ENCODE measurements around the gene GNB1L.

Gene GNB1L

DNA sequence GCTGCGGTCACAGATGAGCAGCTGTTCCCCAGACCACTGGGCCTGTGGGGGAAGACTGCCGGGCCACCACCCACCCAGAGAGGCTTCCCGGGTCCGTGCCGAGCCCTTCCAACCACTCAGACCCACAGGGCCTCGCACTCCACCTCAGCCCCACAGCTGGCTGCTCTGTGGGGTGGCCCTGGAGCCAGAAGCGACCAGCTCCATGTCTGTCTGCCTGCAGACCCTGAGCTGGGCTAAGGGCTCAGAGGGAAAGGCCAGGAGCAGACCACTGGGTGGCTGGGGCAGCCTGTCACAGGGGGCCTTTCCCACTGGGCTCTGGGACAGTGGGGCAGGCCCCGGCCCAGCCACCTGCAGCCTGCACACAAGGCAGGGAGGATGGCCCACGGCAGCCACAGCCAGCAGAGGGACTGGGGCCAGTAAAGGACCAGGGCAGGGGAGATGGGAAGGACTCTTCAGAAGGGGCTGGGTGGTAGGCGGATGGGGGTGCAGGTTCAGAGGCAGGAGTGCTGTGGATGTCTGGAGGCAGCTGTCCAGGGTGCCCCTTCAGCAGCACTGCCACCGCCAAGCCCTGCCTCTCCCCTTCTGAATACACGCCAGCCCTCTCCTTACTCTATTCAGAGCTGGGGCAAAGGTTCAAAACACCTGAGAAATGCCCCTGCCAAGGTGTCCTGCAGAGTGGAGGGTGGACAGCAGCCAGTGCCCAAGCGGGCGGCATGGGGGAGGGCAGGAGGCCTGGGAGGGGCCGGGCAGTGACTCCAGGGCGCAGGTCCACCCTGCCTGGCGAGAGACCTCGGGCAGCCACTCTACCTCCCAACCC lies 32.2 kb downstream of the GNB1L start:
- peak; percentile 30 for DNase-seq (ENCODE audit: low spot score)

DNA sequence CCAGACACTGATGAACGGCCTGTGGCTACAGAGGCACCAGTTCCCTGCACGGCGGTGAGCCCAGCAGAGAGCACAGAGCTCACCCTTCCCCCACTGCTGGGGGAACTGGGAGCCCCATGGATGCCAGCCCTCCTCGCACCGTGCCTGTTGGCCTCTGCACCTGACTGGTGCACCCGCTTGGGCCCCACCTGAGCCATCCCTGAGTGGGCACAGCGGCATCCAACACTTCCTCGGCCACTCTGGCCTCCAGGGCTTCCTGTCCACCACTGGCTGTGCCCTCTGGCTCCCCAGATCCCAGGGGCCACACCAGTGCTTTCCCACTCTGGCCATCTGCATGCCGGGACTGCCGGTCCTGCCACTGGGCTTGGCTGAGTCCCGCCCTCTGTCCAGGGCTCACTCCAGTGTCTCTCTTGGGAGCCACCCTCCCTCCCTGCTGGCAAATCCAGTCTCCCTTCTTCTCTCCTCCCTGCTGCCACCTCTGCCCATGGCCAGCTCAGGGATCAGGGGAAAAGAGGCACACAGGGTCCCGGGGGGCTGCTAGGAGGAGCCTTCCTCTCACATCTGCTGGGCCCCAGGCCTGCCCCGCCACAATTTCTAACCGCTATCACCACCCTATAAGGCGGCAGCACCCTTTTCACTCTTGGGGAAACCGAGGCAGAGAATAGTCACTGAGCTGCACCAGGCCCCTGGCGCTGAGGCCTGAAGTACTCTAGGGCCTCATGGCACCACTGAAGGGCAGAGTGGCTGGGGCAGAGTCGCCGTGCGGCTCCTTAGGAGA lies 33.0 kb downstream of the GNB1L start:
- DNase-seq (ENCODE audit: low spot score): peak; percentile 33

DNA sequence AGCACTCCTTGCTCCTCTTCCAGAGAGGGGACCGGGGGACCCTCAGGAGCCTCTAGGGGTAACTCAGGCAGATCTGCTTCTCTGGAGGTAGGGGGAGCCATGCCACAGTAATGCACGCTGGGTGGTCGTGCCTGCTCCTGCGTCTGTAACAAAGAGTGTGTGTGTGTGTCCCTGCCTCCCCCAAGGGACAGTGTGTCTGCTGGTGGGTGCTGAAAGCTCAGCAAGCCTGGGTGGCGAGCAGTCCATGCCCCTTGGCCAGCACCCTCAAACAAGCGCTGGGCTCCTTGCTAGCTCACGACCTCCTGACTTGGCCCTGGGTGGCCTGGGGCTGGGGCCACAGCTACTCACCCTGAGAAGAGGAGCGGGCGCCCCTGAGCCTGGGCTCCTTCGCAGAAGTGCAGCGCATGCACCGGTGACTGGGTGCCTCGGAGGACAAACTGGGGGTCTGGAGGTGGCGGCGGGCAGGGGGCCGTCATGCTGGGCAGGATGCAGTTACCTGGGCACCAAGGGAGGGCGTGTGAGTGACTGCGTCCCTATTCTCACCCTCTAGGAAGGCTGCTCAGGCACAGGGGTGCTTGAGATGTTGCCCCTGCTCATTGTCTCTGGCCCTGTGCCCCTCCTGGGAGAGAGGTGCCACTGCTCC lies 33.7 kb downstream of the GNB1L start:
- peak; percentile 60 for DNase-seq (ENCODE audit: low spot score)

DNA sequence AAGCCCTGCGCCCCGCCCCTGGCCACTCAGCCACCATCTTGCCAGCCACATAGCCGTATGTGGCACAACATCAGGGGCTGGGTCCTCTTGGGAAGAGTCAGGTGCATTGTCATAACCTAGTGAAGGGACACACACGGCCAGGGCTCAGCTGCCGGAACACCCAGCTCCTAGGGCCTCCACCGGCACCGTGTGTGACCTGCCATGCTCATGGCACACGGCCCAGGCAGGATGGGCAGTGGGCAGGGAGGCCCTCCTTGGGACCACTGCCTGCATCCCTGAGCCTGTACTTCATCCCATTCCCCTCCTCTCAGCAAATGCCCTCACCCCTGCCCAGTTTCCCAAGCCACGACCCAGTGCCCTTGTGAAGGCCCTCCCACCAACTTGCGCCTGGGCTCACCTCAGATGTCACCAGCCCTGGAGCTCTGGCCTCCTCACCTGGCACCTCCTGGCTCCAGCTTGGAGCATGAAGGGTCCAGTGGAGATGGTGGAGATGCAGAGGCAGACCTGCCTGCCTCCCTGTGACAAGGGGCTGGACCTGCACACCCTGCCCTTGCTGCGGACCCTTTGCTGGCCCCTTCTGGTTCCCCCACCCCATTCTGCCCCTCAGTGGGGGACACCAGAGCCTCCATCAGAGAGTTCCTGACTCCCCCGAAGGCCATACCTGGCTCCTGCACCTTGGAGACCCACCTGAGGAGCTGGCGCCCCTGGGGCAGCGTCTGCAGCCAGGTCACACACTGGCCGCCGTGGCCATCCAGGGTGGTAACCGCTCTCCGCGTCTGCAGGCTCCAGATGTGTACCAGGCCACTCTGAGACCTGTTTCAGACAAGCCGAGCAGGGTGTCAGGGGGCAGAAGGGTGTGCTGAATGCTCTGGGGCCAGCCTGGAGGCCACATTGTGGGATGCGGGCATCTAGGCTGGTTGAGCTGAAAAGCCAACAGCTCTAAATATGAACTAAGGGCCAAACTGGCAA lies 34.5 kb downstream of the GNB1L start:
- peak; percentile 22 for DNase-seq (ENCODE audit: low spot score)

DNA sequence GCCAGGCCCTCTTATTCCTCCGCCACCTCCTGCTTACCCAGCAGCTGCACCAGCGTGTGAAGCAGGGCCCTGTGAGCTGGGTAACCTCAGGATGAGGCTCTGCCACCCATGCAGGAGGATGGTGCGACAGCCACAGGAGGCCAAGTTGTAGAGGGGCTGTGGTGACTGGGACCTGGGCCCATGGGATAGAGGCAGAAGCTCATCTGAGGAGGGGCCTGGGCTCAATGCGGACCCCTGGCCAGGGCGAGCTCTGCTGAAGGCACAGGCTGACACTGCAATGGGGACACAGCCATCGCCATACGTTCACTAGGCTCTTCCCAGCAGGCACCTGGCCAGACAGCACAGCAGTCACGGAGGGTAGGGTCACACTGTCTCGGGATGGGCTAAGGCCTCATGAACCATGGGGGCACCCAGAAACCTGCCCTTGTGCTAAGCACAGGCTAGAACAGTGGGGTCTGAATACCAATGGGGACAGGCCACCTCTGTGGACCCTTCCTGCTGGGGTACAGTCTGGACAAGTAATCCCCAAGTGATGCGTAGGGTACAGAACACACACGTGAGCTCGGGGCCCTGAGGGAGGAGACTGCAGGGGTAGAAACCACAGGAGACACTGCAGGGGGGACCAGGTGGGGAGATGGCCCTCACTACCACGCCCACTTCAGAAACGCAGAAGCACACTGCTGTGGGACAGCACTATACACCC lies 35.3 kb downstream of the GNB1L start:
- DNase-seq (ENCODE audit: low spot score): peak; percentile 20

DNA sequence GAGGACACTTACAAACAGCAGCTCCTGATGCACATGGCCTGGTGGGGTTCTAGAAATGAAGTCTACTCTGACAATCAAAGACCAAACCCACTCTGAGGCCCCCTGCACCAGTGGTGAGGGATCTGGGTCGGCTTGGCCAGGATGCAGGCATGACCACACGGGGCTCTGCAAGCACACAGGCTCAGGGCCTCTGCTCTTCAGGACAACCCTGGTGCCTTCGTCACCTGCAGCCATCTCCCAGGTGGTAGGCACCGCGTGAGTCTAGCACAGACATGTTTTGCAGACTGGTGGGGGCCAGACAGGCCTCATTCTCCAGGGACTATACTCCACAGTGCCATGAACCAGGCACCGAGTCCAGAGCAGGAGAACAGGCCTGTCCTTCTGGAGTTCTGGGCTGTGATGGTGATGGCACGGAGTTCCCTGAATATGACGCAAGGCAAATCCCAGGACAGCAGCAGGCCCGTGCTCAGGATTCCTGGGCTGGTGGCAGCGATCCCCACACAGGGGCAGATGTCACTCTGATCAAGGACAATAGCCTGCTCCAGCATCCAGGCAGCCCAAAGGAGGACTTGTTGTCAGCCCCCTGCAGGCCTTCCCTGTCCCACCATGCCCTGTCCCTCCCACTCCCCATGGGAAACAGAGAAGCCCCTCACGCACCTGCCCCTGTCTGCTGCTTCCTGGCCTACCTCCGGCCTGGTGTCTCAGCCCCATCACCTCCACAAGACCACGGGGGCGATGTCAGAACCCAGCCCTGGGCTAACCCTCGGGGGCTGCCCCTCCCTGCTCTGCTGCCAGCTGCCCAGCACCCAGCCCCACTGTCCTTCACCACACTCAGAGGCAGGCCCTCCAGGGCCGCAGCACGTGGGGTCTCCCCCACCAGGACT lies 36.1 kb downstream of the GNB1L start:
- peak; percentile 28 for DNase-seq (ENCODE audit: low spot score)

DNA sequence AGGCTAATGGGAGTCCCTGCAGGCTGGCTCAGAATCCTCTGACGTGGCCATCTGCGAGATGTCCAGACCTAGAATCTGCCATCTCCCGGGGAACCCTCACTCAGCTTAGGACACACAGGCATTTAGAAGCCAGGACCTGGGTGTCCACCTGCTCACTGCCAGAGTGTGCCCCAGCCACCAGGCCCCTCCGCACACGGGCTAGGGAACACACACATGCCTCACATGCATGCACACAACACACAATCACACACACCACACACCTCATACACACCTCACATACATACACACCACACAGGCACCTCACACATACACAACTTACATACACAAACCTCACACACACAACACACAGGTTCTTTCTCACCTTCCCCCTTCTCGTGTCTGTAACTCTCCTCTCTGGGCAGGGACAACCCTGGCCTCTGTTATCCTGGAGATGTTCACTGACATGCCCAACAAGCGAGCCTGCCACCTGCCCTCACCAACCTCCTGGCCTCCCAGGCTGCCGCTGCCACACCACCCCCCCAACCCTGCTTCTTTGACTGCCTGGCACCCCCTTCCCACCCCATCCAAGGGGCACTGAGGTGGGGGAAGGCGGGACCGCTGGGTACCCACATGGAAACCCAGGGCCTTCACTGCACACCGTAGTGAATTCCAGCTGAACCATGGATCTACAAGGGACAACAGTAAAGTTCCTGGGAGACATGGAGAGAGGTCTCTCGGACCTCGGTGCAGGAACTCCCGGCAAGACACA lies 38.1 kb downstream of the GNB1L start:
- DNase-seq (ENCODE audit: low spot score): no peak

DNA sequence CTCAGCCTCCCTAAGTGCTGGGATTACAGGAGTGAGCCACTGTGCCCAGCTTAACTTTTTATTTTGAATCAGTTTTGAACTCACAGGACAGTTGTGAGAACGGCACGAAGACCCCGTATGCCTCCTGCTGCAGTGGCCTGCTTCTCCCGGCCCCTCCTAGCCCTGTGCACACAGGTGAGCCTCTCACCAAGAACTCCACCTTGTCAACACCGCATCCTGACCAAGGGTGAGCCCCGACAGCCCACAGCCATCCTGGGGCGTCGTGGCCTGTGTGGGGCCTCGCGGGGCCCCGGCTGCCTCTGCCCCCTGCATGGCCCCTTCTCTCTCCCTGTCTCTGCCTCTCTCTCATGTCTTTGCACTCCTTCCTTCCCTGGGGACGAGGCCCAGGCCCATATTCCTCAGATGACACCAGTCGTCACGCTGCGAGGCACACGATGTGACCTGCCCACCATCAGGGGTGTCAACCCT lies 38.8 kb downstream of the GNB1L start:
- no peak for DNase-seq (ENCODE audit: low spot score)

DNA sequence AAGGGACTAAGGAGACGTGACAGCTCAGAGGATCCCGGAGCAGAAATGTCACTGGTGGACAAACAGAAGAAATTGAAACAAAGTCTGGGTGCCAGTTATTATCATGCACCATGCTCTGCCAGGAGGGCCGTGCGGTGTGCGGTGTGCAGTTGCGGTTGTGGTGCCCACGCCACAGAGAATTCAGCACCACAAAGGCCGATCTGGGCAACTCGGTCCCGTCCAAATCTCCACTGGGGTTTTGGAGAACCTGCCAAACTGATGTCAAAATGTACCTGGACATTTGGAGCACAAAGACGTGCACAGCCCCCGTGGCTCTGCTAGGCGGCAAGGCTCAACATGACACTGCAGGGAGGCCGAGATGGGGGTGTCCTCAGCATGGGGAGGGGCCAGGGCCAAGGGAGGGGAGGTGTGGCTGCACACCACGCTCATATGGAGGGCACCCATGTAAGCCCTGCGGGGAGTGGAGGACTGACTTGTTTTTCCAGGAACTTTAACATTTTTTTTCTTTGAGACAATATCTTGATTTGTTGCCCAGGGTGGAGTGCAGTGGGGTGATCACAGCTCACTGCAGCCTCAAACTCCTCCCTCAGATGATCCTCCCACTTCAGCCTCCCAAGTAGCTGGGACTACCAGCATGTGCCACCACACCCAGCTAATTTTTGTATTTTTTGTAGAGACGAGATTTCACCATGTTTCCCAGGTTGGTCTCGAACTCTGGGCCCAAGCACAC lies 39.4 kb downstream of the GNB1L start:
- no peak for DNase-seq (ENCODE audit: low spot score)

DNA sequence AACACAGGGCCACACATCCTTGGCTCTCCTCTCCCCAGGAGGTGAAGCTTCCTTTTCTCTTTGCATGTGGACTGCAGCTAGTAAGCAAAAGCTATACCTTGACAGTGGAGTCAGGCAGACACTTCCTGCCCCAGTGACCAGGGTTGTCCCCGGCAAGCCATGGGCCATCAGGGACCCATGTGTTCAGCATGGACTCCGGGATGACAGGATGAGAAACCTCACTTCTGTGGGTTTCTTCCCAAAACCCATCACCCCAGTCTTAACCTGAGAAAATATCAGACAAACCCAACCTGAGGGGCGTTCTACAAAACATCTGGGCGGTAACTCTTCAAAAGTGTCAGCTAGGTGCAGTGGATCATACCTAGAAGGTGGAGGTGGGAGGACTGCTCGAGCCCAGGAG lies 40.2 kb downstream of the GNB1L start:
- no peak for DNase-seq (ENCODE audit: low spot score)

DNA sequence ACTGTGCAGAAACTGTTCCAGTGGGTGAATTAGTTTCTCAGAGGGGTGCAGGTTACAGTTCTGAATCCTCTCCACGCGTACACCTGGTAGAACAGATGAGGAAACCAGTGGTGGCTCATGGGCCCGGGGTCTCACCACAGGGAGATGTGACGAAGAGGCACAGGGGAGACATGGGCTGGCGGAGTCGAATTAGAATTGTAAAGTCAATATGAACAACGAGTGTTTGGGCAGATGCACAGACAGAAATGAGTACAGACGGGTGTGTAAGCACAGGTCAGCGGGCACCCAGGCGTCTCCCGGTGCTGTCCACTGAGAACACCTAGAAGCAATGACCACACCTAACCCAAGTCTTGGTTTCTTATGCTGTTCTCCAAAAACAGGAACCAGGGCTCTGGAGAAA lies 41.8 kb downstream of the GNB1L start:
- DNase-seq (ENCODE audit: low spot score): no peak

DNA sequence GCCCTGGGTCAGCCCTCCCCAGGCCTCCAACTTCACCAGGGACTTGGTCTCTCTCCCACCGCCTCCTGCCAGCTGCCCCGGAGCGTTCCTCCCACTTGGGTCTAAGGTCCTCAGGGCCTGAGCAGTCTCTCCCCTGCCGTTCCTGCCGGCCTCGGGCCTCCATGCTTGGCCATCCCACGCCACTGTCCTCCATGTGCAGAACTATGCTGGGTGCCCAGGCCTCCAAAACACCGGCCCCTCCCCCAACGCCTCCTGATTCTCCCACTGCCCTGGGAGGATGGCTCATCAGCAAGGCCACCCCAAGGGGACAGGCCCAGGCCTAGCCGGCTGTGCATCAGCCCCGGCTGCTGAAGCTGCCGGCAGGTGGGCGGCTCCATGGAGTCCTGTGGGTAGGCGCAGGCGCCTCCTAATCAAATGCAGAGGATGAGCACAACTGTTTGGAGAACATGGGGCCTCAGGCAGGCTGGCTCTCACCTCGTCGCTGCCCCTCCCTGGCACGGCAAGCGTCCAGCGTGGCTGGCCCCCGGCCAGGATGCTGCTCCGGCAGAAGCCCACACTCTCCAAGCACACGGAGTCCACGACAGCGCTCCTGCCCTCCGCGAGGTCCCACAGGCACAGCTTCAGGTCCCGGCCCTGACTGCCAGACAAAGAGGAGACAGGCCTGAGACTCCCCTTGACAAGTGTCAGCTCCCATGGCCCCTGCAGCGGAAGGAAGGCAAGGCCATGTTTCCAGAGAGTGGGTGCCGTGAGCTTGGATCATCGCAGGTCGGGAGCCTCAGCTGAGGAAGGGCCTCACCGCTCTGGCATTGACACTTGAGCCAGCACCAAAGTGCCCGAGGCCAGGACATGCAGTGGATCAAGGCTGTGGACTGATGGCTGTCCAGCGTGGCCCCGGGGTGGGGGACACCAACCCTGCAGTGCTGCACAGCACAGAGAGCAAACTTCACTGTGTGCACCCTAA lies 42.6 kb downstream of the GNB1L start:
- peak; percentile 22 for DNase-seq (ENCODE audit: low spot score)

DNA sequence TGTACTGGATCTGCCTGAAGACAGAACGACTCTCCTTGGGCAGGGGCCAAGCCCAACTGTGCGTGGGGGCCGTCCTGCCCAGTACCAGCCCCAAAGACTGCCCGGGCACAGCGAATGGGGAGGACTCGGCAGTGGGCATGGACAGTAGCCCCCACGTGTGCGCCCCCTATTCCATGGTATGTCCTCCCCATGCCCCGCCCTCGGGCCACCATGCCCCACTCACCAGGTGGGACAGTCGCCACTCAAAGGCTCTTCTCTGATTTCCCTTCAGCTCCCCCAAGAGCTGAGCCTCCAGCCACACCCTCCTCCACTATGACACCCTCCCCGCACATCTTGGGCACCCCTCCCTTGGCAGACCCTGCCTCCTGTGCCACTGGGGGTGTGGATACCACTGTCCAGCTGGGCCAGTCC lies 43.5 kb downstream of the GNB1L start:
- peak; percentile 27 for DNase-seq (ENCODE audit: low spot score)

DNA sequence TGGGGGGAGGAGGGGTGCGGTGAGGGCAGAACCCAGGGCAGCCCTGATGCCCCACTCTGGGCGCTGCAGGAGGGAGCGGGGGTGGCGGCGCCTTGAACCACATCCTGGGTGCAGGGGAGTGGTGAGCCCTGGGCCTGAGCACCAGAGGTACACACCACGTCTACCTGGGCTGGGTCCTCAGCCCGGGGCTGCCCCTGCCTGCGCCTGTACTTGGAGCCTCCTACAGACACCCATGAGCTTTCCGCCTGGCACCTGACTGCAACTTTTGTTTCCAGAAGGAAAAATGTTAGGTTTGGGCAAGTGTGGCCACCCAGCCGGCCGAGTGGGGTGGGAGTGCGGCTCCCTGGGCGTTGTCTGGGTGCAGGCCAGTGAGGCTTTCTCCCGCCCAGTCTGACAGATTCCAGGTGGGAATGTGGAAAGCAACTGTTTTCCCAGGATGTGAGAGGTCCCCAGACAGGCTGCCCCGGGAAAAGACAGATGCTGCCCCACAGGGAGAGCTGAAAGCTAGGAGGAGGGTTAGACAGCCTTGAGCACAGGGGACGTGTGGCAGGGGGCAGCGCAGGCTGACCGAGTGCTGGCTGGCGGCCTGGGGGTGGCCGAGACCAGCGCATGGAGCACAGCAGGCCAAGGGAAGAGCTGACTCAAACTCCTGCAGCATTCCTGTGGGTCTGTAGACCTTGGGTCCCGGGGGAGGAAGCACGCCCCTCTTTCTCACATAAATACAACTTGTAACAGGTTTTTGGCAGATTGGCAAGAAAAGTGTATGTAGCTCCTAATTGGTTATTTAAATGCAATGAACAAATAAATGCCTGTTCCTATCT lies 44.1 kb downstream of the GNB1L start:
- peak; percentile 32 for DNase-seq (ENCODE audit: low spot score)

DNA sequence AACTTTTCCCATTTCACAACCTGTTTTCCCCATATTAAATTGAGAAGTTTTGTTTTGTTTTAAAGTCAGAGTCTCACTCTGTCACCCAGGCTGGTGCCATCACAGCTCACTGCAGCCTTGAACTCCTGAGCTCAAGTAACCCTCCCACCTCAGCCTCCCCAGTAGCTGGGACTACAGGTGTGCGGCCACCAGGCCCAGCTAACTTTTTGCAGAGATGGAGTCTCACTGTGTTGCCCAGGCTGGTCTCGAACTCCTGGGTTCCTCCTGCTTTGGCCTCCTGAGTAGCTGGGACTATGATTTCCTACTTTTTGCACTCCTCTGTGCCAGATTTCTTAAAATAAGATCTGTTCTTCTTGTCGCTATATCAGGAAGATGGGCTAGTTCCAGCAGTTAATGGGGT lies 44.9 kb downstream of the GNB1L start:
- no peak for DNase-seq (ENCODE audit: low spot score)

DNA sequence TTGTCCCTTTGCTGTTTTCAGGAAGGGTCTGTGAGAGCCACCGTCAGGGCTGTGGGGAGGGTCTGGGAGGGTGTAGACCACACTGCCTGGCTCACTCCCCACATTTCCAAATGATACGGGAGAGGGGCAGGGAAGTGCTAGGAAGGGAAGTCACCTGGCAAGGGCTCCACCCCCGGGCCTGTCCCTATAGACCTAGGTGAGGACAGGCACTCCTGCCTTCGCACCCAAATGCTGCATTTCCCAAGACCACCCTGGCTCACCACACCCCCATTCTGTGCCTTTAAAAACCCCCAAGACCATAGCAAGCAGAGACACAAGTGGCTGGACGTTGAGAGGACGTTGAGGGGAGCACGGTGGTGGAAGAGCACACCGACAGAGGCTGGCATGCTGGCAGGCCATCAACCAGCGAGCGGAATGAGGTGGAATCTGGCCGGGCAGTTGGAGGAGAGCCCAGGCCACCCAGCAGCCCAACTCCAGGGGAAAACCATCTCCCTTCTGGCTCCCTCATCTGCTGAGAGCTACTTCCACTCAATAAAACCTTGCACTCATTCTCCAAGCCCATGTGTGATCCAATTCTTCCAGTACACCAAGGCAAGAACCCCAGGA lies 45.7 kb downstream of the GNB1L start:
- no peak for DNase-seq (ENCODE audit: low spot score)

Measured in D341Med (cell line).